ENCODE data around the gene SPAG9. TPM values are rescaled to one million over a fixed set of nuclear protein-coding genes. Genes with fewer than 3 reads are reported as not detected.

Gene SPAG9
- total RNA-seq, result 36.4 and 48.2 TPM in 2 replicates

GRCh38 chr17:51120739-51121619 lies at the start of gene SPAG9:
SPAG9 (minus strand) TSS chr17:51120868; CDS start chr17:51120656, 212 bp downstream.
- TF ChIP-seq CTCF (conservative IDR thresholded peaks at IDR 0.05; ENCODE audit: low read depth, low read length), result no peak
- DNase-seq (ENCODE audit: low read depth), result peak; percentile 68
- H3K4me3 ChIP-seq (ENCODE audit: low read depth, low read length), result peak within 1 kb of the TSS; percentile 82

GRCh38 chr17:51169340-51169739 lies 48.7 kb upstream of the SPAG9 start:
- no peak overlapping the region for H3K4me3 ChIP-seq (ENCODE audit: low read depth, low read length)
- DNase-seq (ENCODE audit: low read depth), result no peak
- no peak for TF ChIP-seq CTCF (conservative IDR thresholded peaks at IDR 0.05; ENCODE audit: low read depth, low read length)

GRCh38 chr17:51166987-51167931 lies 46.6 kb upstream of the SPAG9 start:
- TF ChIP-seq CTCF (conservative IDR thresholded peaks at IDR 0.05; ENCODE audit: low read depth, low read length), result peak; percentile 70
- peak overlapping the region; percentile 95 for H3K4me3 ChIP-seq (ENCODE audit: low read depth, low read length)
- no peak for DNase-seq (ENCODE audit: low read depth)

- H3K4me3 ChIP-seq (ENCODE audit: low read depth, low read length), result peak within 1 kb of the TSS; percentile 95
- no peak for DNase-seq (ENCODE audit: low read depth)
- no peak for TF ChIP-seq CTCF (conservative IDR thresholded peaks at IDR 0.05; ENCODE audit: low read depth, low read length)
Observed at GRCh38 chr17:51166198-51166986, 45.7 kb upstream of the SPAG9 start, which contains the start of gene NME2. NME2 (plus strand) TSS chr17:51166411; CDS start chr17:51166831, 420 bp downstream.

- no peak for TF ChIP-seq CTCF (conservative IDR thresholded peaks at IDR 0.05; ENCODE audit: low read depth, low read length)
- DNase-seq (ENCODE audit: low read depth), result no peak
- H3K4me3 ChIP-seq (ENCODE audit: low read depth, low read length), result peak overlapping the region; percentile 95
Observed at GRCh38 chr17:51165680-51166197, 45.1 kb upstream of the SPAG9 start.
